SH-SY5Y (cell line): ENCODE data around the gene C9orf152.

Source experiments
- GATA2 ChIP-seq: IDR thresholded peaks from 2 replicates; pipeline ENCODE4 v1.6.1; 2011; ENCODE audit warnings: mild to moderate bottlenecking, low read depth, low read length
- GATA3 ChIP-seq: IDR thresholded peaks from 2 replicates; pipeline ENCODE4 v1.6.1; 2011; ENCODE audit warnings: low read depth, mild to moderate bottlenecking, low read length, moderate library complexity

GRCh38 chr9:110168486-110168885 lies 39.5 kb downstream of the C9orf152 start:
- TF ChIP-seq GATA2 = no peak
- no peak for TF ChIP-seq GATA3
